Stimulated activated CD8-positive, alpha-beta memory T cell treated with anti-CD3 and anti-CD28 coated beads, Interleukin-7, amount 100 ng/mL, for 4 hours (primary cell): ENCODE data around the gene FDX1.
A peak's percentile ranks its signal among the peaks of the same experiment; 100 is the strongest.
"Not testable (repeated sequence)": the region's sequence is repeated elsewhere in the genome, so short reads cannot be mapped to it uniquely, and the experiment has no call there.

Experiments used
- DNase-seq, 2 donors: peaks; one replicate each; pipeline ENCODE4 v3.0.0-alpha.2; 2020; ENCODE audit warnings: low read depth in 2 of 2

The FDX1 gene, protein sequence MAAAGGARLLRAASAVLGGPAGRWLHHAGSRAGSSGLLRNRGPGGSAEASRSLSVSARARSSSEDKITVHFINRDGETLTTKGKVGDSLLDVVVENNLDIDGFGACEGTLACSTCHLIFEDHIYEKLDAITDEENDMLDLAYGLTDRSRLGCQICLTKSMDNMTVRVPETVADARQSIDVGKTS

DNA sequence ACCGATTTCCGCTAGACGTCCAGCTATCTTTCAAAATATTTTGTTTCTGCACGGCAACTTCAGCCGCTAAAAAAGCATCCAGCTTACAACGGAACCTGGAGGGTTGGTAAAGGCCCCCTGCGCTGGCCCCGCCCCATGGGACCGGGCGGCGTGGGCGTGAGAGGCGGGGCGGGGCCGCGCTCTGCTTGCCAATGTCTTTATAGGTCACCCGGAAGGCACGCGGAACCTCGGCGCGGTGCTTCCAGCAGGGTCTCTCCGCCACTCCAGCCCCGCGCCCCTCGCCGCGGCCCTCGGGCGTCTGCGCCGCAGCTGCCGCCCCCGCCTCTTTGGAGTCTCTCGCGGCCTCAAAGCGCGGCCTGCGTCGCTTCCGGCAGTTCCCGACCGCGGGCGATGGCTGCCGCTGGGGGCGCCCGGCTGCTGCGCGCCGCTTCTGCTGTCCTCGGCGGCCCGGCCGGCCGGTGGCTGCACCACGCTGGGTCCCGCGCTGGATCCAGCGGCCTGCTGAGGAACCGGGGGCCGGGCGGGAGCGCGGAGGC lies at the start of gene FDX1:
FDX1 (plus strand) TSS at position 218 of the 536 bp plus-strand sequence; CDS start at position 391, 173 bp downstream.
- peak; percentile 74 to 86 for DNase-seq

DNA sequence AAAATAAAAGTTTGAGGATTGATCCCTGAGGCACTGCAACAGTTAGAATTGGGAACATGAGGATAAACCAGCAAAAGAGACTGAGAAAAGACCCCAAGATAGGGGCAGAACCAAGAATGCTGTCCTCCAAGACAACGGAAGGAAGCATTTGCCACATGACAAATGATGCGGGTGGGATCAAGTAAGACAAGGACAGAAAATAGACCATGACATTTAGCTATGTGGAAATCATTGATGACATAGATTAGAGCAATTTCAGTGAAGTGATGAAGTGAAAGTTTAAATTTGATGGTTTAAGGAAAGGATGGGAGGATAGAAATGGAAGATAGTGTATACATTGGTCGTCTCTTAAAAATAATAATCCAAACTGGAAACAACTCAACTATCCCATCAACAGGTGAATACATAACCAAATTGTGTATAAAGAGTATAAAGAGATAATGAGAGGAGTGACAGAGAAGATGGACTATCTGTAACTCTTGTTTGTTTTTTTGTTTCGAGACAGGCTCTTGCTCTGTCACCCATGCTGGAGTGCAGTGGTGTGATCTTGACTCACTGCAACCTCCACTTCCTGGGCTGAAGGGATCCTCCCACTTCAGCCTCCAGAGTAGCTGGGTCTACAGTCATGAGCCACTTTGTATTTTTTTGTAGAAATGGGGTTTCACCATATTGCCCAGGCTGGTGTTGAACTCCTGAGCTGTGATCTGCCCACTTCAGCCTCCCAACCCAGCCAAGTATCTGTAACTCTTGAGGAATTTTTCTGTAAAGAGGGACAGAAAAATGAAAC lies 48.7 kb upstream of the FDX1 start:
- DNase-seq: no peak

DNA sequence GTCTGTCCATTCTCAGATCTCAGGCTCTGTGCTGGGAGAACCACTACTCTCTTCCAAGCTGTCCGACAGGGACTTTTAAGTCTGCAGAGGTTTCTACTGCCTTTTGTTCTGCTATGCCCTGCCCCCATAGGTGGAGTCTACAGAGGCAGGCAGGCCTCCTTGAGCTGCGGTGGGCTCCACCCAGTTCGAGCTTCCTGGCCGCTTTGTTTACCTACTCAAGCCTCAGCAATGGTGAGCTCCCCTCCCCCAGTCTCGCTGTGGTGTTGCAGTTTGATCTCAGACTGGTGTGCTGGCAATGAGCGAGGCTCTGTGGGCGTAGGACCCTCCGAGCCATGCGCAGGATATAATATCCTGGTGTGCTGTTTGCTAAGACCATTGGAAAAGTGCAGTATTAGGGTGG lies 41.5 kb upstream of the FDX1 start:
- DNase-seq: not testable (repeated sequence)

DNA sequence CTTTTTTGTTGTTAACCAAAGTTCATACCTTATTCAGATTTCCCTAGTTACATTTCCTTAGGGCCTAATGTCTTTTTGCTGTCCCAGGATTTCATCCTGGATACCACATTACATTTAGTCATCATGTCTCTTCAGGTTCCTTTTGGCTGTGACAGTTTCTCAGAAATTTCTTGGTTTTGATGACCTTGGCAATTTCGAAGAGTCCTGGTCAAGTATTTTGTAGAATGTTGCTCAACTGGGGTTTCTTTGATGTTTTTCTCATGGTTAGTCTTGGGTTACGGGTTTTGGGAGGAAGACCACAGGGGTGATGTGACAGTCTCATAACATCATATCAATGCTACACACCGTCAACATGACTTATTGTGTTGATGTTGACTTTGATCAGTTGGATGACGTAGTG lies 39.8 kb upstream of the FDX1 start:
- DNase-seq: no peak

DNA sequence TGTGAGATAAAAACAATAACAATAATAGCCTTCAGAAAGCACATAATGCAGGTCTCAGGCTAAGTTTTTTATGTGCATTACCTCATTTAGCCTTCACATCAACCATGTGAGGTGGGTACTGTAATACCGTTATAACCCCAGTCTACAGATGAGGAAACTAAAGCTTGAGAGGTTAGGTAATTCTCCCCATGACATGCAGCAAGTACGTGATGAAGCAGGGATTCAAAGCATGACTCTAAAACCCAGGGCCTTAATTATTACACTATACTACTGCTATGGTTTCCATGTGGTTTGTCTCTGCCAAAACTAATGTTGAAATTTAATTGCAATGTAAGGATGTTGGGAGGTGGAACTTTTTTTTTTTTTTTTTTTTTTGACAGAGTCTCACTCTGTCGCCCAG lies 37.7 kb upstream of the FDX1 start:
- no peak for DNase-seq

DNA sequence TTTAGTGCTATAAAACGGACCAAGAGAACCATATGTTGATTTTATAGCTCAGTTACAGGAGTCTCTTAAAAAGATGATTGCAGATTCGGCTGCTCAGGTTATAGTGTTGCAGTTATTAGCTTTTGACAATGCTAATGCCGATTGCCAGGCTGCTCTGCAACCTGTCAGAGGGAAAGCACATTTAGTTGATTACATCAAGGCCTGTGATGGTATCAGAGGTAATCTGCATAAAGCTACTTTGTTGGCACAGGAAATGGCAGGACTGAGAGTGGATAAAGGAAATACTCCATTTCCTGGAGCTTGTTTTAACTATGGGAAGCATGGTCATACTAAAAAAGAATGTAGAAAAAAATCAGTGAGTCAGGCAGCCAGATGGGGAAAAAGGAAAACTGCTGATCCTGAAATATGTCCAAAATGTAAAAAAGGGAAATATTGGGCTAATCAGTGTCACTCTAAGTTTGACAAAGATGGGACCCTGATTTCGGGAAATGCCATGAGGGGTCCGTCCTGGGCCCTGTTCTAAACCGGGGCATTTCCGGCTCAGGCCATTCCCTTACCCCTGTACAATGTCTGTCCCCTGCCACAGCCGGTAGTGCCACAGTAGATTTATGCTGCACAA lies 32.0 kb upstream of the FDX1 start:
- DNase-seq: not testable (repeated sequence)

DNA sequence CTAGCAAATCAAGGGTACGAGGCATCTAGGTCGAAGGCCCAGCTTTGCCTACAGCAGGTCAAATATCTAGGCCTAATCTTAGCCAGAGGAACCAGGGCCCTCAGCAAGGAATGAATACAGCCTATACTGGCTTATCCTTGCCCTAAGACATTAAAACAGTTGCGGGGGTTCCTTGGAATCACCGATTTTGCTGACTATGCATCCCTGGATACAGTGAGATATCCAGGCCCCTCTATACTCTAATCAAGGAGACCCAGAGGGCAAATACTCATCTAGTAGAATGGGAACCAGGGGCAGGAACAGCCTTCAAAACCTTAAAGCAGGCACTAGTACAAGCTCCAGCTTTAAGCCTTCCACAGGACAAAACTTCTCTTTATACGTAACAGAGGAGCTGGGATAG lies 26.2 kb upstream of the FDX1 start:
- DNase-seq: not testable (repeated sequence)

DNA sequence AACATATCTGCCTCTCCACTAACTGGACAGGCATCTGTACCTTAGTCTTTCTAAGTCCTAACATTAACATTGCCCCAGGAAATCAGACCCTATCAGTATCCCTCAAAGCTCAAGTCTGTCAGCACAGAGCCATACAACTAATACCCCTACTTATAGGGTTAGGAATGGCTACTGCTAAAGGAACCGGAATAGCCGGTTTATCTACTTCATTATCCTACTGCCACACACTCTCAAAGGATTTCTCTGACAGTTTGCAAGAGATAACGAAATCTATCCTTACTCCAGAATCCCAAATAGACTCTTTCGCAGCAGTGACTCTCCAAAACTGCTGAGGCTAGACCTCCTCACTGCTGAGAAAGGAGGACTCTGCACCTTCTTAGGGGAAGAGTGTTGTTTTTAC lies 24.1 kb upstream of the FDX1 start:
- DNase-seq: not testable (repeated sequence)

DNA sequence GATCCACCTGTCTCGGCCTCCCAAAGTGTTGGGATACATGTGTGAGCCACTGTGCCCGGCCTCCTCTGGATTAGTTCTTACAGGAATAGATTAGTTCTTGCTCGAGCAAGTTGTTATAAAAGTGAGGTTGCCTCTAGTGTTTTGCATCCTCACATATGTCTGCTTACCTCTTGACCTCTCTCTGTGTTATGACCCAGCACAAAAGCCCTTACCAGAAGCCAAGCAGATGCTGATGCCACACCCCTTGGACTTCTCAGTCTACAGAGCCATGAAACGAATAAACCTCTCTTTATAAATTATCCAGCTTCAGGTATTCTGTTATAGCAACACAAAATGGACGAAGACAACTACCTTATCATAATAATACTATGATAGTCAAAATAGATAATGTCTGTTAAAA lies 22.4 kb upstream of the FDX1 start:
- no peak for DNase-seq

DNA sequence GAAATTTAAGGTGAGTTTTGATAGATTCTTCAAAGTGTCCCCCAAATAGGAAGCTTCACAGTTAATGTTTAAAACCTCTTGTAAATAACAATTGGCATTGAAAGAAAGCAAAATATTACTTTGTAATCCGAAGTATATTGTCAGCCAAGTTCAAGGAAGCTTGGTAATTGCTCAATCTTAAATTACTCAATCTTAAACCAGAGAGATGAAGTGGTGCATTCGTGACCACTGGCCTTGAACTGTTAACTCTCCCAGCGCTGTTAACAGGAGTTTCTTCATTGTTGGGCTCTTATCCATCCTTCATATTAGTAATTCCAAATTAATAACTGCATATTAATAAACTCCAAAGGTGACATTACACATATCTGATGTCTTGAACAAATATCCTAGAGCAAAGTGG lies 20.6 kb upstream of the FDX1 start:
- no peak for DNase-seq

DNA sequence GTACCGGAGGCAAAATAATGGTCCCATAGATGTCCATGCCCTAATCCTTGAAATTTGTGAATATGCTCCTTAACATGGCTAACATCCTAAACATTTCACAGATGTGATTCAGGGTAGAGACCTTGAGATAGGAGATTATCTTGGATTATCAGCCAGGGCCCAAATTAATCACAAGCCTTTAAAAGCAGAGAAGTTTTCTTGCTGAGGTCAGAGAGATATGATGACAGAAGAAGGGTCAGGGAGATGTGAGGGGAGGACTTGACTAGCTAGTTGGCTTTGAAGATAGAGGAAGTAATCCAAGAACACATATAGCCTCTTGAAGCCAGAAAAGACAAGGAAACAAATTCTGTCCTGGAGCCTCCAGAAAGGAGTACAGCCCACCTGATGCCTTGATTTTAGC lies 19.1 kb upstream of the FDX1 start:
- no peak for DNase-seq

DNA sequence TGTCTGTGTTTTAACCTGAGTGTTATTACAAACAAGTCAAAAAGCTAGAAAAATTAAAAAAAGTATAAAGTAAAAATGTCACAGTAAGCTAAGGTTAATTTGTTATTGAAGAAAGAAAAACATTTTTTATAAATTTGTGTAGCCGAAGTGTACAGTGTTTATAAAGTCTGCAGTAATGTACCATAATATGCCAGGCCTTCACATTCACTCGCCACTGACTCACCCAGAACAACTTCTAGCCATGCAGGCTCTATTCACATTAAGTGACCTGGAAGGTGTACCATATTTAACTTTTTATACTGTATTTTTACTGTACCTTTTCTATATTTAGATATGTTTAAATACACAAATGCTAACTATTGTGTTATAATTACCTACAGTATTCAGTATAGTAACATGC lies 14.7 kb upstream of the FDX1 start:
- no peak for DNase-seq

DNA sequence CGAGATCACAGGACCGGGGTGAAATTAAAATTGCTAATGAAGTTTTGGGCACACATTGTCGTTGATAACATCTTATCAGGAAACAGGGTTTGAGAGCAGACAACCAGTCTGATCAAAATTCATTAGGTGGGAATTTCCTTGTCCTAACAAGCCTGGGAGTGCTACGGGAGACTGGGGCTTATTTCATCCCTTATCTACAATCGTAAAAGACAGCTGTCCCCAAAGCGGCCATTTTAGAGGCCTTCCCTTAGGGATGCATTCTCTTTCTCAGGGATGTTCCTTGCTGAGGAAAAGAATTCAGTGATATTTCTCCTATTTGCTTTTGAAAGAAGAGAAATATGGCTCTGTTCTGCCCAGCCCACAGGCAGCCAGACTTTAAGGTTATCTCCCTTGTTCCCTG lies 8.1 kb upstream of the FDX1 start:
- not testable (repeated sequence) for DNase-seq

DNA sequence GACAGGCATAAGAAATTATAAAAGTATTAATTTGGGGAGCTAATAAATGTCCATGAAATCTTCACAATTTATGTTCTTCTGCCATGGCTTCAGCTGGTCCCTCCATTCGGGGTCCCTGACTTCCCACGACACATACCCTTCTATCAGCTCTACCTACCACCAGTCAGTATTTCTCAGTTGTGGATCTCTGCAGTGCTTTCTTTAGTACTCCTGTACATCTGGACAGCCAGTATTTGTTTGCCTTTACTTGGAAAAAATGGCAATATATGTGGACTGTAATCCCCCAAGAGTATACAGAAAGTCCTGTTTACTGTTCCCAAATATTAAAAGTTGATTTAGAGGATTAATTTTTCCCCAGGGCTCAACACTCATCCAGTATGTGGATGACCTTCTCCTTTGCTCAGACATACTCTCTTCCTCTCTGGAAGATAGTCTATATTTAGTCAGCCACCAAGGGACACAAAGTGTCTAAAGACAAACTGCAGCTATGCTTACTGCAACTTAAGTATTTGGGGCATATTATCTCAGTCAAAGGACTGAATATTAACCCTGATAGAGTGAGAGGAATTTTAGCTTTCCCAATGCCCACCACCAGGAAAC lies 7.3 kb upstream of the FDX1 start:
- DNase-seq: no peak

DNA sequence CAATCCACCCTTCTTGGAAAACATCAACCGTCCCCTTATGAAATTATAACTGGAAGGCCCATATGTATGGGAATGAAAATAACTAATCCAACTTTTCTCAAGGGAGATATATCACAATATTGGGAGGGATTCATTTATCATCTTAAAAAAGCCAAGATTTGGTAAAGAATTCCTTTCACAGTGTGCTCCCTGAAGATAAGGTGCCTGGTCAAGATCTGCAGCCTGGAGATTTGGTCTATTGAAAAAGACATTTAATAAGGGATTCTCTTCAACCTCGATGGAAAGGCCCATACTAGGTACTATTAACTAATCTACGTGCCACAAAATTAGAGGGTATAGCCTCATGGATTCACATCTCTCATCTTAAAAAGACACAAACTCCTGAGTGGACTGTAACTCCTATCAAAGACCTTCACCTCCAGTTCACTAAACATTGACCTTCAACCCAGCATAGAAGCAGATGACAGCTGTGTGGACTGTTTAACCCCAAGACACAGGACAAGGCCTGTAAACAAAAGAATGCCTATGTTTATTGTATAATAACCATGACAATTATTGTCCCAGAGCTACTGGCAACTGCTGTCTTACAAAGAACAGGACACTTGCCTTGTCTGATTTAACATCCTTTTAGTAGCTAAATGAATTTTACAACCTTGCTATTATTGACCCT lies 4.8 kb upstream of the FDX1 start:
- no peak for DNase-seq

DNA sequence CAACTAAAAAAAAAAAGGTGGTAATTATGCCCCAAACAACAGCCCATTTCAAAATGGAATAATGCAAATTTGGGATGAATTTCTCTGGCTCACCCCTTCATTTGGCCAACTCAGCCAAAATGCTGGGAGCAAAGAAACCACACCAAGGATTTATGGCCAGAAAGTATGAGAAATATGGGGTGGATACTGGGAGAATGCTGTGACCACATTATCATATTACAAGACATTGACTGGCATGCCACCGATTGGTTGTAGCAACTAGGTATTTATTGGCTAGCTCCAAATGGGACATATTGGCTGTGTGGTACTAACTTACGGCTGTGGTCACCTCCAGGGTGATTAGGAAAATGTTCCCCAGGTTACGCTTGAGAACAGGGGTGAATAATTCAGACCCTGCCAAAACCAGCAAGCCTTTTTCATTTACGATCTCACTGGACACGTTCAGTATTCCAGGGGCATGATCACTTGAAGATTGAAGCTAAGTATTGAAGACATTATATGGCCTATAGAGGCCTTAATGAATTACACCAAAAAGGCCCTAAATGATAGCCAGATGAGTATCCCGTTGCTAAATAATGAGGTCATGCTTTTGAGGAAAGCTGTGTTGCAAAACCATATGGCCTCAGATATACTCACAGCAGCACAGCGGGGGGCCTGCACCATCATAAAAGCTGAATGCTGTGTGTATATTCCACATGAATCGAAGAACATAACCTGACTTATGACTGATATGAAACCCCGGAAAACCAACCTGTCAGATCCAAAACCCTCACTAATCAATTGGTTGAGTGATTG lies 3.8 kb upstream of the FDX1 start:
- DNase-seq: no peak

DNA sequence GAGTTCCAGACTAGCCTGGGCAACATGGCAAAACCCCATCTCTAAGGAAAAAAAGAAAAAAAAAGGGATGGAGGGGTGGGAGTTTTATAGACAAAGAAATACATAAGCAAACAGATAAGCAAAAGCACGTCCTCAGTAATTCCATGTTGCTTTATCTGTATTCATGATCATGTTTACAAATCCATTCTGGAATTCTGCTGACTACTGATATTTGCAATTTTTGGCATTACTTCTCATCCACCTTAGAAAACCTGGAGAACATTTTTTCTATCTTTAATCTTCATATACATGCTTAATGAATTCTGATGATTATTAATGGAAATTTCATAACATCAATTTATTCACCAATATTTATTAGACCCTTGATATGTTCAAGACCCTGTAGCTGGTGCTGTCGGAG lies 1.7 kb upstream of the FDX1 start:
- DNase-seq: no peak

DNA sequence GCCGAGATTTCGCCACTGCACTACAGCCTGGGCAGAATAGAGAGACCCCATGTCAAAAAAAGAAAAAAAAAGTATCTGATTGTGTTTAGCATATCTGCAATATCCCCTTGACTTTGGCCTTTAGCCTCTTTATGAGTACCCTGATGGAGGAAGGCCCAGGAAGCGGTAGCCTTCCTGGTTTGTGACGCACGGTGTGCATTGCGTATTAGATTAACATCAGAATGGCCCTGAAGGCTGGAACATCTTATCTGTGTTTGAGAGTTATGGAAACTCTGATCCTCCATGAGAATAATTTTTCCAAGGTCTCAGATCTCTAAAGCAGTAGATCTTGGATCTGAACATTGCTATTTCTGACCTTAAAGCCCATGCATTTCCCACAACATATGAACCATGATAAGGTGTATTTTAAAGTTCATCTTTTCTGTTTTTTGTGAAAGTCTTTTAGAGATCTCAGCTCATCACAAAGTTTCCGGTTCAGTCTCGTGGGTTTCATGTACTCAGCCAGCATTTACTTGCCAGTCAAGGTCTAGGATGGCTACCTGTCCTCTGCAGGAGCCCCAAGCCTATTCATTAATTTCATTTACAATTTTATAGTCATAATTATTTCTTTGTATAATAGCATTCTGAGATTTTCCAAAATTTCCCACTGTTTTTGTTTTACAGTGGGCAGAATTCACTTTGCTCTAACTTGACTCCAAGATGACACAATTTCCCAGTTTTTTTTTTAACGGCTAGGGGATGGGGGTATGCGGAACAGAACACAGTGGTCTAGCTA lies 605 bp upstream of the FDX1 start:
- DNase-seq: no peak

DNA sequence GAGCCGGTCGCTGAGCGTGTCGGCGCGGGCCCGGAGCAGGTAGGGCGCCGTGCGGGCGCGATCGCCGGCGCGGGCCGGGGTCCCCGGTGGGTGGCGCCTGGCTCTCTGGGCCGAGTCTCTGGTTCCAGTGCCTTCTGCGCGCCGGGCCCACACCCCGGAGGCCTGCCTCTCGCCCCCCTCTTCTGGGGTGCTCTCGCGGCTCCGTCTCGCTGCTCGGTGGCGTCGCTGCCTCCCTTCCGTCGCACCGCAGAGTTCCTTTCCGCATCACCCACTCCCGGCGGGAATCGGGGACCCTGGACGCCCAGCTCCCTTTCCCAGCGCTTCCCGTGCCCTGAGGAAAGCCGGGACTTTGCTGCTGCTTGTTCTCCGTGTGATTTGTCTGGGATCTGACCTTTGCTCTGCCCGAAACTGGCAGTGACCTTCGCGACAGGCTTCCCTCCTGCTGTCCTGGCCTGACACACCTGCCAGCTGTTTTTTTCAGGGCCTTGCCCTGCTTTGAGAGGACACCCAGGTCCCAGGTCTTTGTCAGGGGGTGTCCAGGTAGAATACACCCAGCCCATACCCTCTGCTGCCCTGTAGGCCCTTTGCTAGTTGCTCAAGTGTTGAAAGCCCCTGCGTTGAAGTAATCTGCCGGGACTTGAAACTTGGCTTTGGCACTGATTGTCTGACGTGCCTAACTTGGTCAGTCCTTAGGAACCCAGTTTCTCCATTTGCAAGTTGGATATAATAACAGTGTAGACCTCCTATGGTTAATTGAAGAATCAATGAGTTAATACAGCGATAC lies 711 bp downstream of the FDX1 start:
- no peak for DNase-seq
